Kidney (tissue), 14 donors: ENCODE measurements around the gene MARK1. TPM values are rescaled to one million over a fixed set of nuclear protein-coding genes. Genes with fewer than 3 reads are reported as not detected.

Experiments used
- DNase-seq, 5 donors: peaks; one replicate each; pipeline ENCODE4 v3.0.0-alpha.2; 2013 to 2020
- FAIRE-seq: peaks from 2 replicates; lab custom pipeline; 2012; peaks lifted over from hg19 to GRCh38; lab: Jason Lieb, UNC
- H3K27ac ChIP-seq, 2 donors: one replicate each; pipeline ENCODE4 v1.7.0; 2013; ENCODE audit warnings: low read depth in 2 of 2, low read length in 2 of 2, inconsistent platforms in 1 of 2
- H3K27me3 ChIP-seq: one replicate; pipeline ENCODE4 v1.7.1; 2013; ENCODE audit warnings: low read length, inconsistent platforms; ENCODE audit not compliant: control insufficient read depth, insufficient read depth
- H3K36me3 ChIP-seq, 3 donors: one replicate each; pipeline versions ENCODE4 v1.7.0 to v1.7.1; 2013; ENCODE audit warnings: low read length in 3 of 3, control low read depth in 1 of 3, inconsistent platforms in 1 of 3; ENCODE audit not compliant: insufficient read depth in 3 of 3, control insufficient read depth in 2 of 3
- H3K4me1 ChIP-seq, 3 donors: one replicate each; pipeline versions ENCODE4 v1.7.0 to v1.7.1; 2013; ENCODE audit warnings: low read length in 3 of 3, inconsistent platforms in 1 of 3, low read depth in 1 of 3; ENCODE audit not compliant: control insufficient read depth in 2 of 3, insufficient read depth in 2 of 3
- H3K4me3 ChIP-seq, 3 donors: one replicate each; pipeline versions ENCODE4 v1.7.0 to v1.8.1; 2013; ENCODE audit warnings: low read length in 3 of 3, control low read depth in 1 of 3, inconsistent platforms in 1 of 3
- H3K9ac ChIP-seq, 3 donors: one replicate each; pipeline versions ENCODE4 v1.7.0 to v1.7.1; 2013; ENCODE audit warnings: low read length in 3 of 3, control low read depth in 1 of 3, inconsistent platforms in 1 of 3
- H3K9me3 ChIP-seq, 3 donors: one replicate each; pipeline versions ENCODE4 v1.7.0 to v1.7.1; 2013; ENCODE audit warnings: low read length in 3 of 3, control low read depth in 1 of 3, inconsistent platforms in 1 of 3; ENCODE audit not compliant: control insufficient read depth in 2 of 3, insufficient read depth in 1 of 3
- intact Hi-C: fragments of 100-400 bp; cut with DNase I; formaldehyde crosslinking; loops from one replicate; pipeline ENCODE4 v1.11.1; 2022
- polyA plus RNA-seq: library from polyadenylated mRNA; stranded (reverse); fragments of 350-450 nt; fragmentation: Illumina TruSeq; extraction: RNeasy Lipid Tissue Mini Kit (QIAGEN cat#74804); gene quantifications from one replicate; pipeline ENCODE4 v1.2.3, GENCODE V29; 2014; ENCODE audit warnings: low read depth, low replicate concordance; ENCODE audit not compliant: insufficient read depth
- total RNA-seq: library from RNA; stranded (reverse); fragmentation: NEBNext Ultra II Directional; extraction: Animal tissue kit (Norgen Biotek cat#: 25700); gene quantifications from one replicate; pipeline ENCODE4 v1.2.1, GENCODE V29; 2021
- TF ChIP-seq, protein P1 (sequence below): IDR thresholded peaks from 3 replicates; pipeline ENCODE4 v1.5.1; 2012; ENCODE audit warnings: mild to moderate bottlenecking, moderate library complexity, borderline replicate concordance; ENCODE audit not compliant: insufficient read depth; ENCODE audit errors: extremely low read depth
- donor health status: control.
- donor health status: control.
- donor health status: control.
- donor health status: control.
- donor health status: control.
- donor health status: DM: yes; HTN: yes; CAD: no.
- donor health status: Normal renal cell carcinoma (clear cell type).

The MARK1 gene
- total and polyA plus RNA-seq, 2 donors from 2014 or later, result 2.6 to 5.3 TPM

DNA sequence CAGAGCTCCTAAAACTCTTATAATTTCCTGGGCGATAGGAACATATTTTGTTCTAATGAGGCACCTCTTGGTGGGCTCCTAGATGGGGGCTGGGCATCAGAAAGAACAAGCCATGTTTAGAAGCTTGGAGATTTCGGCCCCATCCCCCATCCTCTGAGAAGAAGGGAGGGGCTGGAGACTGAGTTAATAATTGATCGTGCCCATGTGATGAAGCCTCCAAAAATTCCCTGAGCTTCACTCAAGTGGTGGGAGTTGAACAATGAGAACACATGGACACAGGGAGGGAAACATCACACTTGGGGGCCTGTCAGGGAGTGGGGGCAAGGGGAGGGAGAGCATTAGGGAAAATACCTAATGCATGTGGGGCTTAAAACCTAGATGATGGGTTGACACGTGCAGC, 180.3 kb downstream of the MARK1 start:
- TF ChIP-seq, protein P1, sequence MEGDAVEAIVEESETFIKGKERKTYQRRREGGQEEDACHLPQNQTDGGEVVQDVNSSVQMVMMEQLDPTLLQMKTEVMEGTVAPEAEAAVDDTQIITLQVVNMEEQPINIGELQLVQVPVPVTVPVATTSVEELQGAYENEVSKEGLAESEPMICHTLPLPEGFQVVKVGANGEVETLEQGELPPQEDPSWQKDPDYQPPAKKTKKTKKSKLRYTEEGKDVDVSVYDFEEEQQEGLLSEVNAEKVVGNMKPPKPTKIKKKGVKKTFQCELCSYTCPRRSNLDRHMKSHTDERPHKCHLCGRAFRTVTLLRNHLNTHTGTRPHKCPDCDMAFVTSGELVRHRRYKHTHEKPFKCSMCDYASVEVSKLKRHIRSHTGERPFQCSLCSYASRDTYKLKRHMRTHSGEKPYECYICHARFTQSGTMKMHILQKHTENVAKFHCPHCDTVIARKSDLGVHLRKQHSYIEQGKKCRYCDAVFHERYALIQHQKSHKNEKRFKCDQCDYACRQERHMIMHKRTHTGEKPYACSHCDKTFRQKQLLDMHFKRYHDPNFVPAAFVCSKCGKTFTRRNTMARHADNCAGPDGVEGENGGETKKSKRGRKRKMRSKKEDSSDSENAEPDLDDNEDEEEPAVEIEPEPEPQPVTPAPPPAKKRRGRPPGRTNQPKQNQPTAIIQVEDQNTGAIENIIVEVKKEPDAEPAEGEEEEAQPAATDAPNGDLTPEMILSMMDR, result no peak
- FAIRE-seq, result no peak
- DNase-seq, result peak in 2 of 5 donors; percentile 9 to 23

DNA sequence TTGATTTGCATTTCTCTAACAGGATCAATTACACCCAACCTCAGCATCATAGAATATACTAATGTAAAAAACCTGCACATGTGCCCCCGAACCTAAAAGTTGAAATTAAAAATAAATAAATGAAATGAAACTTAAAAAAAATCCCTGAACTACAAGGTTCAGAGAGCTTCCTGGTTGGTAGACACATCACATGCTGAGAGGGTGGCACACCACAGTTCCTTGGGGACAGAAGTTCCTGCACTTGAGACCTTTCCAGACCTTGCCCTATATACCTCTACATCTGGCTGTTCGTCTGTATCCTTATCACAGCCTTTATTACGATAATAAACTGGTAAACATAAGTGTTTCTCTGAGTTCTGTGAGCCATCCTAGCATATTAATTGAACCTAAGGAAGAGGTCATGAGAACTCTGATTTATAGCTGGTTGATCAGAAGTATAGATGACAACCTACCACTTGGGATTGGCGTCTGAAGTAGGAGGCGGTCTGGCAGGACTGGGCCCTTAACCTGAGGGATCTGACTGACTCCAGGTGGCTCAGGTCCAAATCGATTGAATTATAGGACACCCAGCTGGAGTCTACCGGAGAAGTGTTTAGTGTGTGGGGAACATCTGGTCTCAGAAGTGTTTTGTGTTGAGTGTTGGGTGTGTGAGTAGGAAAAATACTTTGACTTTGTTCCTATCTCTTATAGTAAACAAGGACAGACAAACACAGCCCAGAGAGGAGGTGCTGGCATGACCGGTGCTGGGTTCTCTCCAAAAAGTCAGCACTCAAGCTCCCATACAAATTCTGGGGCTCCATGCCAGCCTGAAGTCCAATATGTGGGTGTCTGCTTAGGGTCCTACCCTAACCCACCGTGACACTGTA, 181.2 kb downstream of the MARK1 start:
- no peak for FAIRE-seq
- Histone ChIP-seq H3K9me3 (no peaks in the 10 kb centered on the region), H3K27me3 (no peaks in the 10 kb centered on the region), H3K4me1 (peaks cover 0 to 4% (median 3%) of the 10 kb centered on the region in 3 donors), H3K27ac (no peak overlapping the region), H3K36me3 (no peaks in the 10 kb centered on the region), H3K4me3 (no peak overlapping the region), H3K9ac (no peak overlapping the region)
- no peak for DNase-seq
- TF ChIP-seq, protein P1, result no peak
- intact Hi-C loops, result no loop called here

More for the DNA sequence above, 180.3 kb downstream of the MARK1 start:
- no peaks in the 10 kb centered on the region for H3K36me3 ChIP-seq
- no peaks in the 10 kb centered on the region for H3K9me3 ChIP-seq
- no peak overlapping the region for H3K4me3 ChIP-seq
- H3K4me1 ChIP-seq, result peaks cover 0 to 4% (median 3%) of the 10 kb centered on the region in 3 donors
- intact Hi-C loops, result no loop called here
- H3K9ac ChIP-seq, result no peak overlapping the region
- no peak overlapping the region for H3K27ac ChIP-seq
- no peaks in the 10 kb centered on the region for H3K27me3 ChIP-seq

DNA sequence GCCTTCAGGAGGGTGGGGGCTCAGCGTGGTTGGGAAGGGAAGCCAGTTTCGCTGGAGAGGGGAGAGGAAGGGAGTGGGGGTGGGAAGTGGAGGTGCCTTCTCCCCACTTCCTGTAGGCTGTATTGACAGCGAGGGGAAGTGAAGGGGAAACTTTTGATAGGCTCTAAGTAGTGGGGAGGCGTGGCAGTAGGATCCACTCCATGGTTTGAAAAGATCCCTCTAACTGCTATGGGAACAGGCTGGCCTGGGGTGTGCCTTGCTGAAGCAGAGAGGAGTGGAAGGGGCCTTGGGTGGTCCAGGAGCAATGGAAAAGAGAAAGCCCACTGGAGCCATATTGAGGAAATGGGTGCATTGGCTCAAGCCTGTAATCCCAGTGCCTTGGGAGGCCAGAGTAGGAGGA, 182.4 kb downstream of the MARK1 start:
- no peak for DNase-seq
- TF ChIP-seq, protein P1, result no peak
- Histone ChIP-seq H3K4me1 (peaks cover 0 to 4% (median 3%) of the 10 kb centered on the region in 3 donors), H3K27ac (no peak overlapping the region), H3K9ac (no peak overlapping the region), H3K27me3 (no peaks in the 10 kb centered on the region), H3K4me3 (no peak overlapping the region), H3K9me3 (no peaks in the 10 kb centered on the region), H3K36me3 (no peaks in the 10 kb centered on the region)
- intact Hi-C loops, result no loop called here
- no peak for FAIRE-seq
